DMS153 (cell line): ENCODE results near the gene SEMA4B.
"Not testable (repeated sequence)": the region's sequence is repeated elsewhere in the genome, so short reads cannot be mapped to it uniquely, and the experiment has no call there.

Experiments
- DNase-seq: peaks from one replicate; lab custom pipeline; 2025; lab: John Stamatoyannopoulos, UW

The SEMA4B gene

GRCh38 chr15:90178468-90179435 is 22.4 kb upstream of the SEMA4B start:
- DNase-seq = no peak

GRCh38 chr15:90181776-90182175 is 19.4 kb upstream of the SEMA4B start:
- no peak for DNase-seq

GRCh38 chr15:90184119-90184785 is 16.9 kb upstream of the SEMA4B start:
- peak; percentile 18 for DNase-seq

- DNase-seq = peak; percentile 54
Measured at GRCh38 chr15:90184786-90185704, 16.1 kb upstream of the SEMA4B start.

GRCh38 chr15:90187257-90187868 is 13.8 kb upstream of the SEMA4B start:
- no peak for DNase-seq

GRCh38 chr15:90188065-90188464 is 13.1 kb upstream of the SEMA4B start:
- DNase-seq = not testable (repeated sequence)

- DNase-seq = no peak
Measured at GRCh38 chr15:90188914-90189748, 12.0 kb upstream of the SEMA4B start.

GRCh38 chr15:90189781-90190467 is 11.2 kb upstream of the SEMA4B start:
- no peak for DNase-seq

GRCh38 chr15:90190606-90191343 is 10.4 kb upstream of the SEMA4B start:
- DNase-seq = no peak

GRCh38 chr15:90191344-90191687 is 9.8 kb upstream of the SEMA4B start:
- DNase-seq = no peak

GRCh38 chr15:90191794-90192509 is 9.2 kb upstream of the SEMA4B start:
- DNase-seq = peak; percentile 84

- DNase-seq = no peak
Measured at GRCh38 chr15:90192961-90193786, 8.0 kb upstream of the SEMA4B start.

GRCh38 chr15:90194655-90195054 is 6.5 kb upstream of the SEMA4B start:
- DNase-seq = no peak

GRCh38 chr15:90200534-90201129 is 498 bp upstream of the SEMA4B start:
- DNase-seq = no peak

- no peak for DNase-seq
Measured at GRCh38 chr15:90201944-90202375, 830 bp downstream of the SEMA4B start.

GRCh38 chr15:90202929-90203328 is 1.8 kb downstream of the SEMA4B start:
- no peak for DNase-seq

- no peak for DNase-seq
Measured at GRCh38 chr15:90203473-90203872, 2.3 kb downstream of the SEMA4B start.
